Breast epithelium (tissue), 3 donors: ENCODE measurements around the gene SRMS.

Experiments used
- CTCF ChIP-seq, 3 donors: fragments of 450-650 bp; IDR thresholded peaks; one replicate each; pipeline ENCODE4 v1.5.1; 2016 to 2017; ENCODE audit warnings: antibody characterized with exemption in 3 of 3, mild to moderate bottlenecking in 3 of 3, moderate library complexity in 3 of 3
- POLR2A ChIP-seq: fragments of 450-650 bp; IDR thresholded peaks from one replicate; pipeline ENCODE4 v1.6.1; 2016; ENCODE audit warnings: antibody characterized with exemption, mild to moderate bottlenecking, moderate library complexity
- POLR2AphosphoS5 ChIP-seq, 3 donors: sonication (generic); formaldehyde crosslinking; IDR thresholded peaks; one replicate each; pipeline ENCODE4 v1.6.1; 2017; ENCODE audit warnings: antibody characterized with exemption in 3 of 3

- TF ChIP-seq CTCF (IDR thresholded peaks at IDR 0.05) (no peak), POLR2AphosphoS5 (IDR thresholded peaks at IDR 0.05) (no peak), POLR2A (no peak)
Observed at GRCh38 chr20:63498960-63499337, 48.6 kb downstream of the SRMS start, which contains the start of gene EEF1A2.
